BJ (cell line): Measurements from ENCODE around the gene IMP4. TPM values are rescaled to one million over a fixed set of nuclear protein-coding genes. Genes with fewer than 3 reads are reported as not detected.

ENCODE experiments used
- CTCF ChIA-PET: fragments of 350-600 bp; formaldehyde crosslinking; extraction: SDS; loops from one replicate; lab custom pipeline; 2021; ENCODE audit warnings: antibody characterized with exemption, inconsistent platforms; lab: Yijun Ruan, JAX
- POLR2A ChIA-PET: fragments of 300-600 bp; sonication (Branson Sonifier 250); formaldehyde crosslinking; extraction: SDS; loops from one replicate; lab custom pipeline; 2021; ENCODE audit warnings: antibody characterized with exemption; lab: Charles Lee
- DNase-seq: peaks from one replicate; pipeline ENCODE4 v3.0.0-alpha.2; 2011; ENCODE audit warnings: low read depth
- H3K27me3 ChIP-seq: 2 replicates; pipeline ENCODE4 v1.6.0; 2011; ENCODE audit warnings: low read length; ENCODE audit not compliant: control insufficient read depth, insufficient read depth
- H3K36me3 ChIP-seq: 2 replicates; pipeline ENCODE4 v1.5.1; 2011; ENCODE audit warnings: low read length; ENCODE audit not compliant: control insufficient read depth, insufficient read depth
- H3K4me3 ChIP-seq: 2 replicates; pipeline ENCODE4 v1.5.1; 2011; ENCODE audit warnings: low read depth, mild to moderate bottlenecking, control low read depth, low read length
- CTCF ChIP-seq: IDR thresholded peaks from 2 replicates; pipeline ENCODE4 v1.5.1; 2011; ENCODE audit warnings: low read depth, mild to moderate bottlenecking, control low read depth, inconsistent platforms, low read length, moderate library complexity; ENCODE audit not compliant: insufficient read depth
- polyA plus RNA-seq: library from polyadenylated mRNA; depleted of rRNA; stranded (reverse); fragments of >200 nt; gene quantifications from 2 replicates; pipeline ENCODE4 v1.2.3, GENCODE V29; 2011

The IMP4 gene
- polyA plus RNA-seq, 1 experiment: 144 TPM

- TF ChIP-seq CTCF: no peak
- ChIA-PET CTCF (no interaction called here), POLR2A (no interaction called here)
Observed at GRCh38 chr2:130385709-130386108, 43.0 kb downstream of the IMP4 start.

GRCh38 chr2:130387071-130387400, 44.3 kb downstream of the IMP4 start:
- POLR2A ChIA-PET: no interaction called here
- DNase-seq: no peak
- peaks cover 3% of the 10 kb centered on the region; the same call in 1 of the 2 replicates for H3K36me3 ChIP-seq
- TF ChIP-seq CTCF: no peak
- H3K27me3 ChIP-seq: no peaks in the 10 kb centered on the region
- CTCF ChIA-PET: no interaction called here
- no peak overlapping the region for H3K4me3 ChIP-seq

More at GRCh38 chr2:130385709-130386108, 43.0 kb downstream of the IMP4 start:
- no peak overlapping the region for H3K4me3 ChIP-seq
- peaks cover 7% of the 10 kb centered on the region; the same call in 1 of the 2 replicates for H3K36me3 ChIP-seq
- no peaks in the 10 kb centered on the region for H3K27me3 ChIP-seq
- DNase-seq: no peak

- no peak for TF ChIP-seq CTCF
- DNase-seq: no peak
- ChIA-PET CTCF (interaction anchor here (0.7 to 3.0 kb wide), 3 partner anchors 10 to 52 kb away, joined by 3 to 14 read pairs (median 3); no protein-coding TSS in a partner anchor), POLR2A (no interaction called here)
- Histone ChIP-seq H3K36me3 (peaks cover 1% of the 10 kb centered on the region; the same call in 1 of the 2 replicates), H3K4me3 (no peak overlapping the region), H3K27me3 (no peaks in the 10 kb centered on the region)
Observed at GRCh38 chr2:130387804-130388203, 45.1 kb downstream of the IMP4 start.

GRCh38 chr2:130388221-130388907, 45.7 kb downstream of the IMP4 start:
- DNase-seq: no peak
- TF ChIP-seq CTCF: no peak
- CTCF ChIA-PET: interaction anchor here (0.7 to 3.0 kb wide), 3 partner anchors 10 to 52 kb away, joined by 3 to 14 read pairs (median 3); no protein-coding TSS in a partner anchor
- Histone ChIP-seq H3K4me3 (no peak overlapping the region), H3K27me3 (no peaks in the 10 kb centered on the region), H3K36me3 (peaks cover 1% of the 10 kb centered on the region; the same call in 1 of the 2 replicates)
- POLR2A ChIA-PET: no interaction called here

GRCh38 chr2:130389358-130389757, 46.7 kb downstream of the IMP4 start:
- Histone ChIP-seq H3K36me3 (peaks cover 1% of the 10 kb centered on the region; the same call in 1 of the 2 replicates), H3K27me3 (no peaks in the 10 kb centered on the region), H3K4me3 (no peak overlapping the region)
- CTCF ChIA-PET: interaction anchor here (1.1 to 3.0 kb wide), 2 partner anchors 12 to 16 kb away, joined by 5 to 14 read pairs; no protein-coding TSS in a partner anchor
- no peak for DNase-seq
- POLR2A ChIA-PET: no interaction called here
- no peak for TF ChIP-seq CTCF
